OCI-LY1 (cell line): ENCODE data around the gene WNT6.

Experiments
- H2AFZ ChIP-seq: fragments of 200-600 bp; sonication (generic), shearing (Covaris generic); 2 replicates; pipeline ENCODE4 v1.6.0; 2014; ENCODE audit warnings: antibody characterized with exemption, mild to moderate bottlenecking, low read length
- H3F3A ChIP-seq: fragments of 200-600 bp; sonication (generic), shearing (Covaris generic); 2 replicates; pipeline ENCODE4 v1.6.0; 2014; ENCODE audit warnings: mild to moderate bottlenecking, antibody characterized with exemption, low read length, moderate library complexity; ENCODE audit not compliant: insufficient read depth
- H3K27ac ChIP-seq: fragments of 200-600 bp; sonication (generic); 2 replicates; pipeline ENCODE4 v1.5.1; 2014; ENCODE audit warnings: low read length, mixed run types, mild to moderate bottlenecking, low read depth; ENCODE audit not compliant: poor library complexity, severe bottlenecking
- H3K27me3 ChIP-seq: fragments of 200-600 bp; sonication (generic); 2 replicates; pipeline ENCODE4 v1.6.0; 2014; ENCODE audit warnings: antibody characterized with exemption, mild to moderate bottlenecking, low read length, moderate library complexity; ENCODE audit not compliant: insufficient read depth
- H3K36me3 ChIP-seq: fragments of 200-600 bp; sonication (generic); 2 replicates; pipeline ENCODE4 v1.6.1; 2014; ENCODE audit warnings: mild to moderate bottlenecking, antibody characterized with exemption, low read length, moderate library complexity, mixed read lengths; ENCODE audit not compliant: insufficient read depth
- H3K4me1 ChIP-seq: fragments of 200-600 bp; sonication (generic); 2 replicates; pipeline ENCODE4 v1.5.1; 2014; ENCODE audit warnings: mild to moderate bottlenecking, low read length, moderate library complexity; ENCODE audit not compliant: insufficient read depth, severe bottlenecking
- H3K4me2 ChIP-seq: fragments of 200-600 bp; sonication (generic), shearing (Covaris generic); 2 replicates; pipeline ENCODE4 v1.6.1; 2014; ENCODE audit warnings: low read length
- H3K4me3 ChIP-seq: fragments of 200-600 bp; sonication (generic); 2 replicates; pipeline ENCODE4 v1.5.1; 2014; ENCODE audit warnings: low read length, low read depth, mild to moderate bottlenecking, mixed read lengths; ENCODE audit not compliant: poor library complexity, severe bottlenecking
- H3K79me2 ChIP-seq: fragments of 200-600 bp; shearing (Covaris generic); 2 replicates; pipeline ENCODE4 v1.6.1; 2016; ENCODE audit warnings: mixed run types, low read length, mixed read lengths; ENCODE audit not compliant: insufficient read depth
- H3K9ac ChIP-seq: fragments of 200-600 bp; sonication (generic), shearing (Covaris generic); 2 replicates; pipeline ENCODE4 v1.6.1; 2014; ENCODE audit warnings: mild to moderate bottlenecking, low read length, mixed read lengths
- H3K9me2 ChIP-seq: fragments of 200-600 bp; sonication (generic), shearing (Covaris generic); 2 replicates; pipeline ENCODE4 v1.6.1; 2014; ENCODE audit warnings: low read depth, mild to moderate bottlenecking, low read length, mixed read lengths
- H3K9me3 ChIP-seq: fragments of 200-600 bp; shearing (Covaris generic); 2 replicates; pipeline ENCODE4 v1.6.1; 2014; ENCODE audit warnings: low read length, mixed read lengths
- H4K20me1 ChIP-seq: fragments of 200-600 bp; sonication (generic), shearing (Covaris generic); 2 replicates; pipeline ENCODE4 v1.6.0; 2016; ENCODE audit warnings: mild to moderate bottlenecking, low read length; ENCODE audit not compliant: insufficient read depth
- EZH2 ChIP-seq: fragments of 200-600 bp; sonication (generic), shearing (Covaris generic); IDR thresholded peaks from 2 replicates; pipeline ENCODE4 v1.8.0; 2017; ENCODE audit warnings: borderline replicate concordance, mixed run types, mild to moderate bottlenecking, antibody characterized with exemption, low read length, moderate library complexity, mixed read lengths
- TF ChIP-seq, protein P1 (sequence below): fragments of 200-600 bp; sonication (generic), shearing (Covaris generic); IDR thresholded peaks from 2 replicates; pipeline ENCODE4 v1.5.1; 2017; ENCODE audit warnings: mild to moderate bottlenecking, antibody characterized with exemption, low read length, moderate library complexity, mixed read lengths

The WNT6 gene

GRCh38 chr2:218882461-218882816 is 22.8 kb downstream of the WNT6 start:
- no peaks in the 10 kb centered on the region for H3K9me2 ChIP-seq
- no peak for TF ChIP-seq EZH2
- TF ChIP-seq, protein P1, sequence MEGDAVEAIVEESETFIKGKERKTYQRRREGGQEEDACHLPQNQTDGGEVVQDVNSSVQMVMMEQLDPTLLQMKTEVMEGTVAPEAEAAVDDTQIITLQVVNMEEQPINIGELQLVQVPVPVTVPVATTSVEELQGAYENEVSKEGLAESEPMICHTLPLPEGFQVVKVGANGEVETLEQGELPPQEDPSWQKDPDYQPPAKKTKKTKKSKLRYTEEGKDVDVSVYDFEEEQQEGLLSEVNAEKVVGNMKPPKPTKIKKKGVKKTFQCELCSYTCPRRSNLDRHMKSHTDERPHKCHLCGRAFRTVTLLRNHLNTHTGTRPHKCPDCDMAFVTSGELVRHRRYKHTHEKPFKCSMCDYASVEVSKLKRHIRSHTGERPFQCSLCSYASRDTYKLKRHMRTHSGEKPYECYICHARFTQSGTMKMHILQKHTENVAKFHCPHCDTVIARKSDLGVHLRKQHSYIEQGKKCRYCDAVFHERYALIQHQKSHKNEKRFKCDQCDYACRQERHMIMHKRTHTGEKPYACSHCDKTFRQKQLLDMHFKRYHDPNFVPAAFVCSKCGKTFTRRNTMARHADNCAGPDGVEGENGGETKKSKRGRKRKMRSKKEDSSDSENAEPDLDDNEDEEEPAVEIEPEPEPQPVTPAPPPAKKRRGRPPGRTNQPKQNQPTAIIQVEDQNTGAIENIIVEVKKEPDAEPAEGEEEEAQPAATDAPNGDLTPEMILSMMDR, result no peak
- H3K4me2 ChIP-seq, result peak overlapping the region; percentile 62; the same call in 1 of the 2 replicates
- no peaks in the 10 kb centered on the region for H4K20me1 ChIP-seq
- H2AFZ ChIP-seq, result no peak overlapping the region
- no peaks in the 10 kb centered on the region; the same call in 1 of the 2 replicates for H3K36me3 ChIP-seq
- no peaks in the 10 kb centered on the region for H3F3A ChIP-seq
- no peaks in the 10 kb centered on the region for H3K79me2 ChIP-seq
- peak overlapping the region; percentile 63 for H3K4me3 ChIP-seq
- H3K9ac ChIP-seq, result peak overlapping the region; percentile 50; the same call in 1 of the 2 replicates
- H3K27ac ChIP-seq, result peak overlapping the region; percentile 89
- peaks cover 94% of the 10 kb centered on the region for H3K4me1 ChIP-seq
- no peaks in the 10 kb centered on the region for H3K27me3 ChIP-seq
- H3K9me3 ChIP-seq, result no peaks in the 10 kb centered on the region

- Histone ChIP-seq H4K20me1 (no peaks in the 10 kb centered on the region), H3K4me2 (peak overlapping the region; percentile 62; the same call in 1 of the 2 replicates), H3F3A (no peaks in the 10 kb centered on the region), H3K9me3 (no peaks in the 10 kb centered on the region), H3K4me1 (peaks cover 89% of the 10 kb centered on the region), H3K9me2 (no peaks in the 10 kb centered on the region), H3K79me2 (no peaks in the 10 kb centered on the region), H2AFZ (no peak overlapping the region), H3K27me3 (no peaks in the 10 kb centered on the region), H3K9ac (peak overlapping the region; percentile 50; the same call in 1 of the 2 replicates), H3K4me3 (peak overlapping the region; percentile 63), H3K27ac (peak overlapping the region; percentile 89), H3K36me3 (no peaks in the 10 kb centered on the region; the same call in 1 of the 2 replicates)
- TF ChIP-seq EZH2, result no peak
- TF ChIP-seq, protein P1, result no peak
Measured at GRCh38 chr2:218882866-218883366, 23.3 kb downstream of the WNT6 start.

DNA sequence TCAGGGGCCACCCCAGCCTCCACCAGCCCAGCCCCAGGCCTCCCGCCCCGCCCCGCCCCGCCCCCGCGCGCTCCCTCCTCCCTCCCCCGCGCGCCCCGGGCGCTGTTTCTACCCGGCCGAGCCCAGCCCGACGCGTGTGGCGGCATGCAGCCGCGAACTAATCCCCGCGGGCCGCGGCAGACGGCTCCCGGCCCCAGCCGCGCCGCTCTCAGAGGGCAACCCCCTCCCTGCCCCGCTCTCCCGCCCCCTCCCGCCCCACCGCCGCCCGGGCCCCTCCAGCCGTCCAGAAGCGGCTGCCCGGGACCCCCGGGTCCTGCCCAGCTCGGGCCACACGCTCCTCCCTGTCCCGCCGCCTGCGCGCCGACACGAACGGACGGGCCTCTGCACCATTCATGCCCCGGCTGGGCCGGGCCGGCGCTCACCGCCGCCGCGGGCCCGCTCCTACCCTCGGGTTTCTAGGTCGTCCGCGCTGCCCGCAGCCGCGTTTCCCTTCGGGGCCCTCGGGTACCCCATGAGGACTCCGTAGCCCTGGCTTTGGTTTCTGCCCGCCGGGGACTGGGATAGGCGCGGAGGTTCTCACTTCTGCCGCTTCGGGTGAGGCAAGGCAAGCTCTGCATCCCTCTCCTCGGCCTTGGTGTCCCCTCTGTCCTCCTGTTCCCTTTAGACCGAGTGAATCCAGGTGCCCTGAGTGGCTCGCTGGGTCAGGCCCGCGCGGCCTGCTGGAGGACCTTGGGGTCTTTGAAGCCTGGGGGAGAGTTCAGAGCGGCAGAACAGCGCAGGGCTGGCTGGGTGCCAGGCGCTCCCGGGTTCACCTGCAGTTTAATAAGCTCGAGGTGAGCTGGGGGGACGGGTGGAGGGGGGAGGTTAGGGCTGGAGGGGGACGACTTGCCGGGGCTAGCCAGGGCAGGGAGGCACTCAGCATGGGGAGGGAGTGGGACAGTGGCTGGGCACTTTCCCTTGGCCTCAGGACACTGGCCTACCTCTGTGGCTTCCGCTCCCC is 24.2 kb downstream of the WNT6 start:
- Histone ChIP-seq H3K4me3 (peak overlapping the region; percentile 59), H3K9me2 (no peaks in the 10 kb centered on the region), H3K27ac (peak overlapping the region; percentile 89), H3K27me3 (no peaks in the 10 kb centered on the region), H3K36me3 (no peaks in the 10 kb centered on the region; the same call in 1 of the 2 replicates), H3K9ac (peak overlapping the region; percentile 67; the same call in 1 of the 2 replicates), H4K20me1 (no peaks in the 10 kb centered on the region), H3F3A (no peaks in the 10 kb centered on the region), H3K4me2 (peak overlapping the region; percentile 78), H3K4me1 (peaks cover 81% of the 10 kb centered on the region), H3K9me3 (no peaks in the 10 kb centered on the region), H2AFZ (no peak overlapping the region), H3K79me2 (no peaks in the 10 kb centered on the region)
- TF ChIP-seq, protein P1, result no peak
- TF ChIP-seq EZH2, result no peak
